Liver (tissue), 3 donors: Measurements from ENCODE around the gene TSHZ3.

Source experiments
- ATF3 ChIP-seq: IDR thresholded peaks from 2 replicates; pipeline ENCODE4 v1.6.1; 2016; ENCODE audit warnings: antibody characterized with exemption
- CTCF ChIP-seq: fragments of 150-350 bp; IDR thresholded peaks from 2 replicates; pipeline ENCODE4 v1.5.1; 2017; ENCODE audit warnings: improper control_type of control experiment, low read depth, low read length; ENCODE audit not compliant: missing input control
- FOXA1 ChIP-seq: IDR thresholded peaks from 2 replicates; pipeline ENCODE4 v1.6.1; 2016; ENCODE audit warnings: antibody characterized with exemption
- JUND ChIP-seq, 2 donors: IDR thresholded peaks; 2 replicates each; pipeline ENCODE4 v1.6.1; 2016; ENCODE audit warnings: antibody characterized with exemption in 2 of 2
- MAX ChIP-seq: IDR thresholded peaks from 2 replicates; pipeline ENCODE4 v1.6.1; 2016; ENCODE audit warnings: antibody characterized with exemption
- RAD21 ChIP-seq, 2 donors: IDR thresholded peaks; 2 replicates each; pipeline ENCODE4 v1.6.1; 2016; ENCODE audit warnings: antibody characterized with exemption in 2 of 2, mild to moderate bottlenecking in 2 of 2
- TAF1 ChIP-seq: conservative IDR thresholded peaks from 2 replicates; pipeline ENCODE4 v1.6.1; 2016; ENCODE audit warnings: antibody characterized with exemption, mild to moderate bottlenecking
- YY1 ChIP-seq: IDR thresholded peaks from 2 replicates; pipeline ENCODE4 v1.6.1; 2016; ENCODE audit warnings: antibody characterized with exemption, mild to moderate bottlenecking
- donor health status: healthy.
- donor health status: healthy.

- no peak for TF ChIP-seq CTCF
- TF ChIP-seq JUND (IDR thresholded peaks at IDR 0.05), result no peak
- TF ChIP-seq TAF1, result no peak
- no peak for TF ChIP-seq RAD21 (IDR thresholded peaks at IDR 0.05)
- no peak for TF ChIP-seq ATF3
- no peak for TF ChIP-seq YY1
- no peak for TF ChIP-seq FOXA1
- no peak for TF ChIP-seq MAX
These were observed 2.8 kb downstream of the TSHZ3 start for GRCh38 chr19:31346184-31347059.
